Measurements from ENCODE around the gene MCF2L. TPM values are rescaled to one million over a fixed set of nuclear protein-coding genes. Genes with fewer than 3 reads are reported as not detected.

MCF2L gene
- total and polyA plus RNA-seq, 2 experiments from 2014 or later, result 4.8 to 25.6 TPM

DNA sequence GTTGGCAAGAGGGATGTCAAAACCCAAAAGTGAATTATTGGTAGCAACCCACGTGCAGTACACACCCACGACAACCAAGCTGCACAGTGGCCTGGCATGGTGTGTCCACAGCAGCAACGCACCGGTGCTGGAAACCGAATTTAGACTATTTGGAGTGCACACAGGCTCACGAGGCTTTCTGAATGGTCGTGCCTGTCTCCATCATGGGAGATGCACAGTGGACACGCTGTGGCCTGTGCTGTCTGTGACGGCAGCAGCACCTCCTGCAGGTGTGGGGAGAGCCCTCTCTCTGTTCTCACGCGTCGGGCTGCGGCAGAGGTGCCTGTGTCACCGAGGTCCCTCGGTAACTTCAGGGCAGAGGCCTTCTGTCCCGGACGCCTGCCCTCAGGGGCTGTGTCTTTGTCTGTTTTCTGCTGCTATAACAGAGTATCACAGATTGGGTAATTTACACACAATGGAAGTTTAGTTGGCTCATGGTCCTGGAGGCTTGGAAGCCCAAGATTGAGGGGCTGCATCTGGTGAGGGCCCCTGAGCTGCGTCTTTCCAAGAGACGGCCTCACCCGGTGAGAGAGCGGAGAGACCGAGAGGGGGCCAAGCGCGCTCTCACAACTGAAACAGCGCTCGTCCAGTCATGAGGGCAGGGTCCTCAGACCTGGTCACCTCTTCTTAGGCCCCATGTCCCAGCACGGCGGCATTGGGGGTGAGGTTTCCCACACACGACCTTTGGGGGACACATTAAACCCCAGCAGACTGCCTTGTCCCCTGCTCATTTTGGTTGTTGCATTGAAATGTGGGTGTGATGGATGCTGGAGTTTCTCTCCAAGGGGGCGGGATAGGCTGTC, 9.1 kb upstream of the MCF2L start (continued):
- TF ChIP-seq JUNB (IDR thresholded peaks at IDR 0.05; ENCODE audit: unreplicated experiment), result no peak
- TF ChIP-seq, protein P1, sequence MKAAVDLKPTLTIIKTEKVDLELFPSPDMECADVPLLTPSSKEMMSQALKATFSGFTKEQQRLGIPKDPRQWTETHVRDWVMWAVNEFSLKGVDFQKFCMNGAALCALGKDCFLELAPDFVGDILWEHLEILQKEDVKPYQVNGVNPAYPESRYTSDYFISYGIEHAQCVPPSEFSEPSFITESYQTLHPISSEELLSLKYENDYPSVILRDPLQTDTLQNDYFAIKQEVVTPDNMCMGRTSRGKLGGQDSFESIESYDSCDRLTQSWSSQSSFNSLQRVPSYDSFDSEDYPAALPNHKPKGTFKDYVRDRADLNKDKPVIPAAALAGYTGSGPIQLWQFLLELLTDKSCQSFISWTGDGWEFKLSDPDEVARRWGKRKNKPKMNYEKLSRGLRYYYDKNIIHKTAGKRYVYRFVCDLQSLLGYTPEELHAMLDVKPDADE (IDR thresholded peaks at IDR 0.05), result no peak
- no peak for TF ChIP-seq CREB1 (CRISPR knock-in tag; IDR thresholded peaks at IDR 0.05; ENCODE audit: low read depth)
- TF ChIP-seq EZH2phosphoT487 (IDR thresholded peaks at IDR 0.05; ENCODE audit: unreplicated experiment), result no peak
- no peak for TF ChIP-seq NANOG (IDR thresholded peaks at IDR 0.05; ENCODE audit: borderline replicate concordance)
- TF ChIP-seq, protein P2, sequence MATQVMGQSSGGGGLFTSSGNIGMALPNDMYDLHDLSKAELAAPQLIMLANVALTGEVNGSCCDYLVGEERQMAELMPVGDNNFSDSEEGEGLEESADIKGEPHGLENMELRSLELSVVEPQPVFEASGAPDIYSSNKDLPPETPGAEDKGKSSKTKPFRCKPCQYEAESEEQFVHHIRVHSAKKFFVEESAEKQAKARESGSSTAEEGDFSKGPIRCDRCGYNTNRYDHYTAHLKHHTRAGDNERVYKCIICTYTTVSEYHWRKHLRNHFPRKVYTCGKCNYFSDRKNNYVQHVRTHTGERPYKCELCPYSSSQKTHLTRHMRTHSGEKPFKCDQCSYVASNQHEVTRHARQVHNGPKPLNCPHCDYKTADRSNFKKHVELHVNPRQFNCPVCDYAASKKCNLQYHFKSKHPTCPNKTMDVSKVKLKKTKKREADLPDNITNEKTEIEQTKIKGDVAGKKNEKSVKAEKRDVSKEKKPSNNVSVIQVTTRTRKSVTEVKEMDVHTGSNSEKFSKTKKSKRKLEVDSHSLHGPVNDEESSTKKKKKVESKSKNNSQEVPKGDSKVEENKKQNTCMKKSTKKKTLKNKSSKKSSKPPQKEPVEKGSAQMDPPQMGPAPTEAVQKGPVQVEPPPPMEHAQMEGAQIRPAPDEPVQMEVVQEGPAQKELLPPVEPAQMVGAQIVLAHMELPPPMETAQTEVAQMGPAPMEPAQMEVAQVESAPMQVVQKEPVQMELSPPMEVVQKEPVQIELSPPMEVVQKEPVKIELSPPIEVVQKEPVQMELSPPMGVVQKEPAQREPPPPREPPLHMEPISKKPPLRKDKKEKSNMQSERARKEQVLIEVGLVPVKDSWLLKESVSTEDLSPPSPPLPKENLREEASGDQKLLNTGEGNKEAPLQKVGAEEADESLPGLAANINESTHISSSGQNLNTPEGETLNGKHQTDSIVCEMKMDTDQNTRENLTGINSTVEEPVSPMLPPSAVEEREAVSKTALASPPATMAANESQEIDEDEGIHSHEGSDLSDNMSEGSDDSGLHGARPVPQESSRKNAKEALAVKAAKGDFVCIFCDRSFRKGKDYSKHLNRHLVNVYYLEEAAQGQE (IDR thresholded peaks at IDR 0.05; ENCODE audit: unreplicated experiment), result no peak
- TF ChIP-seq EZH2 (IDR thresholded peaks at IDR 0.05; ENCODE audit: low read depth, unreplicated experiment), result no peak

DNA sequence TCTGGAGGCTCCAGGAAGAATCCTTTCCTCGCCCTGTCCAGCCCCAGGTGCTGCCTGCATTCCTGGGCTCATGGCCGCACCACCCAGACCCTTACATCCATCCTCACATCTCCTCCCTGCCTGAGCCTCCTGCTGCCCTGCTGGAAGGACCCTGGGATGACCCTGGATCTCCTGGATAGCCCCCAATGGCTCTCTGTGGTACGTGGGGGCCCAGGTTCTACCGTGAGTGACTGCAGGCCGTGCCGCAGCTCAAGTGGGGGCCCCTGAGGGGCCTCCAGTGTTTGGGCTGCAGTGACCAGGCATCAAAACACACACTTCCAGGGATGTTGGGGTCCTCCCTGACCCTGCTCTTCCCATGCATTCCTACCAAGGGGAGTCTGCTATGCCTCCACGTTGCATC, 8.3 kb upstream of the MCF2L start:
- Mint-ChIP-seq H3K36me3 (ENCODE audit: low read depth) (no peaks in the 10 kb centered on the region), H3K27me3 (ENCODE audit: insufficient read depth, low read depth, poor library complexity) (peaks cover 19% of the 10 kb centered on the region), H3K4me1 (peaks cover 18% of the 10 kb centered on the region), H3K27ac (no peak overlapping the region), H3K9me3 (no peaks in the 10 kb centered on the region), H3K4me3 (no peak overlapping the region)
- H2AFZ ChIP-seq, result no peak overlapping the region
- peaks cover 5% of the 10 kb centered on the region; the same call in 1 of the 2 replicates for H4K20me1 ChIP-seq (replicated peaks; ENCODE audit: insufficient read depth)
- ATAC-seq, result no peak
- no peak for DNase-seq (ENCODE audit: low spot score)
- no peaks in the 10 kb centered on the region for H3K36me3 ChIP-seq (ENCODE audit: insufficient read depth)
- H3K4me1 ChIP-seq (ENCODE audit: insufficient read depth), result peaks cover 6% of the 10 kb centered on the region; the same call in 1 of the 2 replicates
- no peaks in the 10 kb centered on the region for H3K27me3 ChIP-seq (ENCODE audit: insufficient read depth)
- no peaks in the 10 kb centered on the region for H3F3A ChIP-seq (replicated peaks; ENCODE audit: low read depth)
- no peak overlapping the region for H3K27ac ChIP-seq (ENCODE audit: low read depth)
- no peaks in the 10 kb centered on the region for H3K9me2 ChIP-seq (ENCODE audit: insufficient read depth)
- no peak overlapping the region for H3K4me2 ChIP-seq
- no peak overlapping the region for H3K4me3 ChIP-seq
- no peaks in the 10 kb centered on the region for H3K79me2 ChIP-seq (replicated peaks; ENCODE audit: insufficient read depth)
- TF ChIP-seq, protein P3, sequence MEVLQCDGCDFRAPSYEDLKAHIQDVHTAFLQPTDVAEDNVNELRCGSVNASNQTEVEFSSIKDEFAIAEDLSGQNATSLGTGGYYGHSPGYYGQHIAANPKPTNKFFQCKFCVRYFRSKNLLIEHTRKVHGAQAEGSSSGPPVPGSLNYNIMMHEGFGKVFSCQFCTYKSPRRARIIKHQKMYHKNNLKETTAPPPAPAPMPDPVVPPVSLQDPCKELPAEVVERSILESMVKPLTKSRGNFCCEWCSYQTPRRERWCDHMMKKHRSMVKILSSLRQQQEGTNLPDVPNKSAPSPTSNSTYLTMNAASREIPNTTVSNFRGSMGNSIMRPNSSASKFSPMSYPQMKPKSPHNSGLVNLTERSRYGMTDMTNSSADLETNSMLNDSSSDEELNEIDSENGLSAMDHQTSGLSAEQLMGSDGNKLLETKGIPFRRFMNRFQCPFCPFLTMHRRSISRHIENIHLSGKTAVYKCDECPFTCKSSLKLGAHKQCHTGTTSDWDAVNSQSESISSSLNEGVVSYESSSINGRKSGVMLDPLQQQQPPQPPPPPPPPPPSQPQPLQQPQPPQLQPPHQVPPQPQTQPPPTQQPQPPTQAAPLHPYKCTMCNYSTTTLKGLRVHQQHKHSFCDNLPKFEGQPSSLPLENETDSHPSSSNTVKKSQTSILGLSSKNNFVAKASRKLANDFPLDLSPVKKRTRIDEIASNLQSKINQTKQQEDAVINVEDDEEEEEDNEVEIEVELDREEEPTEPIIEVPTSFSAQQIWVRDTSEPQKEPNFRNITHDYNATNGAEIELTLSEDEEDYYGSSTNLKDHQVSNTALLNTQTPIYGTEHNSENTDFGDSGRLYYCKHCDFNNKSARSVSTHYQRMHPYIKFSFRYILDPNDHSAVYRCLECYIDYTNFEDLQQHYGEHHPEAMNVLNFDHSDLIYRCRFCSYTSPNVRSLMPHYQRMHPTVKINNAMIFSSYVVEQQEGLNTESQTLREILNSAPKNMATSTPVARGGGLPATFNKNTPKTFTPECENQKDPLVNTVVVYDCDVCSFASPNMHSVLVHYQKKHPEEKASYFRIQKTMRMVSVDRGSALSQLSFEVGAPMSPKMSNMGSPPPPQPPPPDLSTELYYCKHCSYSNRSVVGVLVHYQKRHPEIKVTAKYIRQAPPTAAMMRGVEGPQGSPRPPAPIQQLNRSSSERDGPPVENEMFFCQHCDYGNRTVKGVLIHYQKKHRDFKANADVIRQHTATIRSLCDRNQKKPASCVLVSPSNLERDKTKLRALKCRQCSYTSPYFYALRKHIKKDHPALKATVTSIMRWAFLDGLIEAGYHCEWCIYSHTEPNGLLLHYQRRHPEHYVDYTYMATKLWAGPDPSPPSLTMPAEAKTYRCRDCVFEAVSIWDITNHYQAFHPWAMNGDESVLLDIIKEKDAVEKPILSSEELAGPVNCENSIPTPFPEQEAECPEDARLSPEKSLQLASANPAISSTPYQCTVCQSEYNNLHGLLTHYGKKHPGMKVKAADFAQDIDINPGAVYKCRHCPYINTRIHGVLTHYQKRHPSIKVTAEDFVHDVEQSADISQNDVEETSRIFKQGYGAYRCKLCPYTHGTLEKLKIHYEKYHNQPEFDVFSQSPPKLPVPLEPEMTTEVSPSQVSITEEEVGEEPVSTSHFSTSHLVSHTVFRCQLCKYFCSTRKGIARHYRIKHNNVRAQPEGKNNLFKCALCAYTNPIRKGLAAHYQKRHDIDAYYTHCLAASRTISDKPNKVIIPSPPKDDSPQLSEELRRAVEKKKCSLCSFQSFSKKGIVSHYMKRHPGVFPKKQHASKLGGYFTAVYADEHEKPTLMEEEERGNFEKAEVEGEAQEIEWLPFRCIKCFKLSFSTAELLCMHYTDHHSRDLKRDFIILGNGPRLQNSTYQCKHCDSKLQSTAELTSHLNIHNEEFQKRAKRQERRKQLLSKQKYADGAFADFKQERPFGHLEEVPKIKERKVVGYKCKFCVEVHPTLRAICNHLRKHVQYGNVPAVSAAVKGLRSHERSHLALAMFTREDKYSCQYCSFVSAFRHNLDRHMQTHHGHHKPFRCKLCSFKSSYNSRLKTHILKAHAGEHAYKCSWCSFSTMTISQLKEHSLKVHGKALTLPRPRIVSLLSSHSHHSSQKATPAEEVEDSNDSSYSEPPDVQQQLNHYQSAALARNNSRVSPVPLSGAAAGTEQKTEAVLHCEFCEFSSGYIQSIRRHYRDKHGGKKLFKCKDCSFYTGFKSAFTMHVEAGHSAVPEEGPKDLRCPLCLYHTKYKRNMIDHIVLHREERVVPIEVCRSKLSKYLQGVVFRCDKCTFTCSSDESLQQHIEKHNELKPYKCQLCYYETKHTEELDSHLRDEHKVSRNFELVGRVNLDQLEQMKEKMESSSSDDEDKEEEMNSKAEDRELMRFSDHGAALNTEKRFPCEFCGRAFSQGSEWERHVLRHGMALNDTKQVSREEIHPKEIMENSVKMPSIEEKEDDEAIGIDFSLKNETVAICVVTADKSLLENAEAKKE (CRISPR knock-in tag; IDR thresholded peaks at IDR 0.05), result no peak
- TF ChIP-seq, protein P1 (IDR thresholded peaks at IDR 0.05), result no peak
- TF ChIP-seq EZH2phosphoT487 (IDR thresholded peaks at IDR 0.05; ENCODE audit: unreplicated experiment), result no peak
- no peak for TF ChIP-seq CREB1 (CRISPR knock-in tag; IDR thresholded peaks at IDR 0.05; ENCODE audit: low read depth)
- no peak for TF ChIP-seq POLR2AphosphoS5 (IDR thresholded peaks at IDR 0.05; ENCODE audit: low read depth)
